GM19467 (cell line): ENCODE measurements around the gene TACC2.

Experiments used
- ATAC-seq: cut with Tn5 transposase; IDR thresholded peaks from one replicate; pipeline ENCODE4 v1.9.1; 2021; ENCODE audit warnings: mild to moderate bottlenecking, moderate library complexity; ENCODE audit not compliant: unreplicated experiment

The TACC2 gene

GRCh38 chr10:122142641-122143237 is 153.8 kb downstream of the TACC2 start:
- ATAC-seq = no peak

GRCh38 chr10:122143238-122143841 is 154.4 kb downstream of the TACC2 start:
- no peak for ATAC-seq

- ATAC-seq = no peak
Observed at GRCh38 chr10:122144199-122144598, 155.2 kb downstream of the TACC2 start.

- no peak for ATAC-seq
Observed at GRCh38 chr10:122145113-122145512, 156.2 kb downstream of the TACC2 start.

GRCh38 chr10:122147663-122148062 is 158.7 kb downstream of the TACC2 start:
- ATAC-seq = no peak

GRCh38 chr10:122148876-122149560 is 160.1 kb downstream of the TACC2 start:
- ATAC-seq = no peak

- no peak for ATAC-seq
Observed at GRCh38 chr10:122149561-122150505, 160.9 kb downstream of the TACC2 start.

GRCh38 chr10:122151121-122151694 is 162.2 kb downstream of the TACC2 start:
- ATAC-seq = no peak

- no peak for ATAC-seq
Observed at GRCh38 chr10:122152544-122152943, 163.6 kb downstream of the TACC2 start.

- no peak for ATAC-seq
Observed at GRCh38 chr10:122154031-122154544, 165.1 kb downstream of the TACC2 start.

GRCh38 chr10:122154545-122155366 is 165.8 kb downstream of the TACC2 start:
- ATAC-seq = no peak

- no peak for ATAC-seq
Observed at GRCh38 chr10:122157451-122157850, 168.5 kb downstream of the TACC2 start.

GRCh38 chr10:122158362-122158761 is 169.4 kb downstream of the TACC2 start:
- ATAC-seq = no peak

- no peak for ATAC-seq
Observed at GRCh38 chr10:122159141-122159970, 170.4 kb downstream of the TACC2 start.

GRCh38 chr10:122161795-122162194 is 172.8 kb downstream of the TACC2 start:
- no peak for ATAC-seq

- ATAC-seq = no peak
Observed at GRCh38 chr10:122162671-122163173, 173.8 kb downstream of the TACC2 start.

GRCh38 chr10:122163174-122164022 is 174.4 kb downstream of the TACC2 start:
- no peak for ATAC-seq
